ENCODE data around the gene OR4P4.

DNA sequence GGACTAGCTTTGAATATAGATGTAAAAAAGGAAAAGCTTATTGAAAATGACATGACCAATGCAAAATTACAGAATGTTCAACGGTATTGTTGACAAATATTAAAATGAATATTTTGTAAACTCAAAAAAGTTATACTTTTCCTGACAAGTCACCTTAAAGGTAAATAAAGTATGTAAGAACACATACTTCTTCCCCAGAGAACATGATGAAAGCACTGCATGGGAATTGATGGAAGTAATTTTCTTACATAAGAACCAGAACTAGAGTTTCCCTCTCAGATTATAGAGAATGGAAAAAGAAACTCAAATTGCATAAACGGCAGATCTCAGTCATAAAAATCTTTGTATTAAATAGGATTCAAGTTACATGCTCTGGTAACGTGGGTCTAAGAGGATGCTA, at the start of gene OR4P4:
- TF ChIP-seq, protein P1, sequence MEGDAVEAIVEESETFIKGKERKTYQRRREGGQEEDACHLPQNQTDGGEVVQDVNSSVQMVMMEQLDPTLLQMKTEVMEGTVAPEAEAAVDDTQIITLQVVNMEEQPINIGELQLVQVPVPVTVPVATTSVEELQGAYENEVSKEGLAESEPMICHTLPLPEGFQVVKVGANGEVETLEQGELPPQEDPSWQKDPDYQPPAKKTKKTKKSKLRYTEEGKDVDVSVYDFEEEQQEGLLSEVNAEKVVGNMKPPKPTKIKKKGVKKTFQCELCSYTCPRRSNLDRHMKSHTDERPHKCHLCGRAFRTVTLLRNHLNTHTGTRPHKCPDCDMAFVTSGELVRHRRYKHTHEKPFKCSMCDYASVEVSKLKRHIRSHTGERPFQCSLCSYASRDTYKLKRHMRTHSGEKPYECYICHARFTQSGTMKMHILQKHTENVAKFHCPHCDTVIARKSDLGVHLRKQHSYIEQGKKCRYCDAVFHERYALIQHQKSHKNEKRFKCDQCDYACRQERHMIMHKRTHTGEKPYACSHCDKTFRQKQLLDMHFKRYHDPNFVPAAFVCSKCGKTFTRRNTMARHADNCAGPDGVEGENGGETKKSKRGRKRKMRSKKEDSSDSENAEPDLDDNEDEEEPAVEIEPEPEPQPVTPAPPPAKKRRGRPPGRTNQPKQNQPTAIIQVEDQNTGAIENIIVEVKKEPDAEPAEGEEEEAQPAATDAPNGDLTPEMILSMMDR (IDR thresholded peaks at IDR 0.05; ENCODE audit: poor library complexity), result no peak
- TF ChIP-seq EZH2 (IDR thresholded peaks at IDR 0.05; ENCODE audit: borderline replicate concordance), result no peak

Data from hepatocyte (in vitro differentiated cells).